ENCODE results near the gene CENPW.

Gene CENPW

GRCh38 chr6:126313941-126314340, 26.0 kb upstream of the CENPW start:
- Histone ChIP-seq H2AFZ (ENCODE audit: low read depth, low read length) (no peak overlapping the region), H4K20me1 (ENCODE audit: insufficient read depth, low read length) (no peaks in the 10 kb centered on the region), H3K4me3 (ENCODE audit: low read length) (no peak overlapping the region), H3K9ac (ENCODE audit: low read length) (no peak overlapping the region), H3K9me3 (ENCODE audit: insufficient read depth, low read length) (no peaks in the 10 kb centered on the region), H3K36me3 (replicated peaks; ENCODE audit: low read depth, low read length) (no peaks in the 10 kb centered on the region), H3K27ac (ENCODE audit: low read length) (no peak overlapping the region), H3K27me3 (ENCODE audit: low read depth, low read length) (no peaks in the 10 kb centered on the region), H3K4me2 (ENCODE audit: low read length) (no peak overlapping the region), H3K79me2 (ENCODE audit: low read length) (no peaks in the 10 kb centered on the region), H3K4me1 (ENCODE audit: low read length) (no peaks in the 10 kb centered on the region)
- no peak for TF ChIP-seq EZH2phosphoT487 (IDR thresholded peaks at IDR 0.05; ENCODE audit: low read depth)
- TF ChIP-seq, protein P1, sequence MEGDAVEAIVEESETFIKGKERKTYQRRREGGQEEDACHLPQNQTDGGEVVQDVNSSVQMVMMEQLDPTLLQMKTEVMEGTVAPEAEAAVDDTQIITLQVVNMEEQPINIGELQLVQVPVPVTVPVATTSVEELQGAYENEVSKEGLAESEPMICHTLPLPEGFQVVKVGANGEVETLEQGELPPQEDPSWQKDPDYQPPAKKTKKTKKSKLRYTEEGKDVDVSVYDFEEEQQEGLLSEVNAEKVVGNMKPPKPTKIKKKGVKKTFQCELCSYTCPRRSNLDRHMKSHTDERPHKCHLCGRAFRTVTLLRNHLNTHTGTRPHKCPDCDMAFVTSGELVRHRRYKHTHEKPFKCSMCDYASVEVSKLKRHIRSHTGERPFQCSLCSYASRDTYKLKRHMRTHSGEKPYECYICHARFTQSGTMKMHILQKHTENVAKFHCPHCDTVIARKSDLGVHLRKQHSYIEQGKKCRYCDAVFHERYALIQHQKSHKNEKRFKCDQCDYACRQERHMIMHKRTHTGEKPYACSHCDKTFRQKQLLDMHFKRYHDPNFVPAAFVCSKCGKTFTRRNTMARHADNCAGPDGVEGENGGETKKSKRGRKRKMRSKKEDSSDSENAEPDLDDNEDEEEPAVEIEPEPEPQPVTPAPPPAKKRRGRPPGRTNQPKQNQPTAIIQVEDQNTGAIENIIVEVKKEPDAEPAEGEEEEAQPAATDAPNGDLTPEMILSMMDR (IDR thresholded peaks at IDR 0.05; ENCODE audit: low read depth, low read length) = no peak

DNA sequence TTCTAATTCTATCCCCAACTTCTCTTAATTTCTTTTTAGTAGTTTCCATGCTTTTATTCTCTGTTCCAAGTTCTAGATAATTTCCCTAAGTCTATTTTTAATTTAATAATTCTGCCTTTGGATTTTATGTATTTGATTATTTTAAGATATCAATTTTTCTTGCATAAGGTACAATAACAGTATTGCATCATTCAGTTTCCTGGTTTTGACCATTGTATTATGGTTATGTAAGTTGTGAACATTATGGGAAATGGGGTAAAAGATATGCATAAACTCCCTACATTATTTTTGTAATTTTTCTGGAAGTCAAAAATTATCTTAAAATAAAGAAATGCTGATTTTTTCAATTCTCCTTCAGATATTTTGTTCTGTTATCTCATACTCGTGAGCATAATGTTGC, 21.1 kb upstream of the CENPW start:
- no peak for TF ChIP-seq EZH2phosphoT487 (IDR thresholded peaks at IDR 0.05; ENCODE audit: low read depth)

DNA sequence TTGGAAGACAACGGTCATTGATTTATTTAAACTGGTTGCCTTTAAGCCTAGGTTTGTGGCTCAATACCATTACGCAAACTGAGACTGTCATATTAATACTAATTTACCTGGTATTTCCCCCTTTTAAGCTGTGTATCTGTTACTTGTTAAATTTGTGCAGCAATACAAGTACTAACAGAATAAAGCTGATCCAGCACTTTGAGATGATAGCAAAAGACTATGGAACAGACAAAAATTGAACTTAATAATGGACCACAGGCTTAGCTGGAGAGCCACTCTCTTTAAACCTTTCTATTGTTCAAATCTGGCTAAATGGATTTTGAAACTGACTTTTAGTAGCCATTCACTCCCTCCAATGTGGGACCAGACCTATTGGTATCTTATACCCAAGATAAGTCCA, 6.2 kb upstream of the CENPW start:
- Histone ChIP-seq H3K27me3 (ENCODE audit: low read depth, low read length) (no peaks in the 10 kb centered on the region), H4K20me1 (ENCODE audit: insufficient read depth, low read length) (no peaks in the 10 kb centered on the region), H3K4me3 (ENCODE audit: low read length) (no peak overlapping the region), H3K4me2 (ENCODE audit: low read length) (no peak overlapping the region), H3K4me1 (ENCODE audit: low read length) (no peaks in the 10 kb centered on the region; the same call in 1 of the 2 replicates), H3K27ac (ENCODE audit: low read length) (no peak overlapping the region), H3K79me2 (ENCODE audit: low read length) (no peaks in the 10 kb centered on the region), H2AFZ (ENCODE audit: low read depth, low read length) (no peak overlapping the region), H3K36me3 (replicated peaks; ENCODE audit: low read depth, low read length) (no peaks in the 10 kb centered on the region), H3K9ac (ENCODE audit: low read length) (no peak overlapping the region), H3K9me3 (ENCODE audit: insufficient read depth, low read length) (no peaks in the 10 kb centered on the region)
- TF ChIP-seq, protein P1 (IDR thresholded peaks at IDR 0.05; ENCODE audit: low read depth, low read length) = no peak
- TF ChIP-seq EZH2phosphoT487 (IDR thresholded peaks at IDR 0.05; ENCODE audit: low read depth) = no peak

More for the DNA sequence above, 21.1 kb upstream of the CENPW start:
- Histone ChIP-seq H3K4me1 (ENCODE audit: low read length) (no peaks in the 10 kb centered on the region), H3K27ac (ENCODE audit: low read length) (no peak overlapping the region), H3K4me3 (ENCODE audit: low read length) (no peak overlapping the region), H3K27me3 (ENCODE audit: low read depth, low read length) (no peaks in the 10 kb centered on the region), H3K9ac (ENCODE audit: low read length) (no peak overlapping the region), H3K9me3 (ENCODE audit: insufficient read depth, low read length) (no peaks in the 10 kb centered on the region), H3K36me3 (replicated peaks; ENCODE audit: low read depth, low read length) (no peaks in the 10 kb centered on the region), H3K79me2 (ENCODE audit: low read length) (no peaks in the 10 kb centered on the region), H4K20me1 (ENCODE audit: insufficient read depth, low read length) (no peaks in the 10 kb centered on the region), H2AFZ (ENCODE audit: low read depth, low read length) (no peak overlapping the region), H3K4me2 (ENCODE audit: low read length) (no peak overlapping the region)

DNA sequence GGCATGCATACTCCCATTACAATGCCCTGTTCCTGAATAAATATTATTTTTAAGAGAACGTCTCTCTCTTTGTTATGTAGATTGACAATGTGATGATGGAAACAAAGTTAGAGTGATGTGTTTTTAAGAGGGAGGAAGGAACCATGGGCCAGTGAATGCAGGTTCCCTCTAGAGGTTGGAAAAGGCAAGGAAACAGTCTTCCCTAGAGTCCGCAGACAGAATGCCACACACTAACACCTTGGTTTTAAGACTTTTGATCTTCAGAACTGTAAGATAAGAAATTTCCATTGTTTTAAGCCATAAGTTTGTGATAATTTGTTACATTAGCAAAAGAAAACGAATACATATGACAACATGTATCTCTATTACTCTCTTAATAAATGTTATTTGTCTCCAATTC, 4.7 kb upstream of the CENPW start:
- Histone ChIP-seq H4K20me1 (ENCODE audit: insufficient read depth, low read length) (no peaks in the 10 kb centered on the region), H3K9me3 (ENCODE audit: insufficient read depth, low read length) (no peaks in the 10 kb centered on the region), H2AFZ (ENCODE audit: low read depth, low read length) (no peak overlapping the region), H3K27me3 (ENCODE audit: low read depth, low read length) (no peaks in the 10 kb centered on the region), H3K27ac (ENCODE audit: low read length) (no peak overlapping the region), H3K79me2 (ENCODE audit: low read length) (no peaks in the 10 kb centered on the region; the same call in 1 of the 2 replicates), H3K4me2 (ENCODE audit: low read length) (no peak overlapping the region), H3K4me3 (ENCODE audit: low read length) (no peak overlapping the region), H3K4me1 (ENCODE audit: low read length) (peaks cover 2% of the 10 kb centered on the region; the same call in 1 of the 2 replicates), H3K9ac (ENCODE audit: low read length) (no peak overlapping the region), H3K36me3 (replicated peaks; ENCODE audit: low read depth, low read length) (no peaks in the 10 kb centered on the region)
- TF ChIP-seq, protein P1 (IDR thresholded peaks at IDR 0.05; ENCODE audit: low read depth, low read length) = no peak
- no peak for TF ChIP-seq EZH2phosphoT487 (IDR thresholded peaks at IDR 0.05; ENCODE audit: low read depth)

DNA sequence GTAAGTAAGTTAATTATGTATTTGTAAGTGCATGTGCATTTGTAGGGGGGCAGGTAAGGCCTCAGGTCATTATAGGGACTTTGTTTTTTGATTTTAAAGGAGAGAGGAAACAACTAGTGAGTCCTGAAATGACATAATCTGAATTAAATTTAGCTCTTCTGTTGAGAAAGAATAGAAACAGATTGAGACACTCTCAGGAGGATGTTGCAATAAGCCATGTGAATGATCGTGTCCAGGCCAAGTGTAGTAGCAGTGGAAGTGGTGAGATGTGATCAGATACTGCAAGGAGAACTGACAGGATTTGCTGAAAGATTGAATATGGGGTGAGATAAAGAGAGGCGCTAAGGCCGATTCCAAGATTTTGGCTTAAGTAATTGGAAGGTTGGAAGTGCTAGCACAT, 2.6 kb upstream of the CENPW start:
- Histone ChIP-seq H3K79me2 (ENCODE audit: low read length) (peaks cover 19% of the 10 kb centered on the region), H3K27me3 (ENCODE audit: low read depth, low read length) (no peaks in the 10 kb centered on the region), H3K9ac (ENCODE audit: low read length) (no peak overlapping the region), H3K4me3 (ENCODE audit: low read length) (no peak overlapping the region), H4K20me1 (ENCODE audit: insufficient read depth, low read length) (no peaks in the 10 kb centered on the region), H2AFZ (ENCODE audit: low read depth, low read length) (no peak overlapping the region), H3K4me2 (ENCODE audit: low read length) (no peak overlapping the region), H3K27ac (ENCODE audit: low read length) (no peak overlapping the region), H3K4me1 (ENCODE audit: low read length) (peaks cover 9% of the 10 kb centered on the region), H3K9me3 (ENCODE audit: insufficient read depth, low read length) (no peaks in the 10 kb centered on the region), H3K36me3 (replicated peaks; ENCODE audit: low read depth, low read length) (no peaks in the 10 kb centered on the region)
- TF ChIP-seq, protein P1 (IDR thresholded peaks at IDR 0.05; ENCODE audit: low read depth, low read length) = no peak
- no peak for TF ChIP-seq EZH2phosphoT487 (IDR thresholded peaks at IDR 0.05; ENCODE audit: low read depth)
